SK-N-SH treated with all-trans-retinoic acid at 6 μM for 48 hours (cell line): Measurements from ENCODE around the gene C17orf113.
A peak's percentile ranks its signal among the peaks of the same experiment; 100 is the strongest.
"Not testable (repeated sequence)": the region's sequence is repeated elsewhere in the genome, so short reads cannot be mapped to it uniquely, and the experiment has no call there.

Experiments used
- ATAC-seq: fragments of 200-7000 bp; cut with Tn5 transposase; 3 replicates; pipeline ENCODE4 v1.9.1; 2020; ENCODE audit warnings: mild to moderate bottlenecking, moderate library complexity
- ARNTL ChIP-seq: fragments of 450-650 bp; formaldehyde crosslinking; IDR thresholded peaks from 2 replicates; pipeline ENCODE4 v1.5.0; 2020; ENCODE audit warnings: low read depth, mild to moderate bottlenecking, moderate library complexity, borderline replicate concordance
- BACH2 ChIP-seq: fragments of 250-450 bp; sonication (Bioruptor Pico); IDR thresholded peaks from 2 replicates; pipeline ENCODE4 v1.9.0; 2021; ENCODE audit warnings: mild to moderate bottlenecking, borderline replicate concordance
- CSDC2 ChIP-seq: fragments of 250-450 bp; sonication (Bioruptor Pico); IDR thresholded peaks from 2 replicates; pipeline ENCODE4 v1.5.0; 2020; ENCODE audit warnings: mild to moderate bottlenecking, moderate library complexity
- ESRRG ChIP-seq: fragments of 250-450 bp; sonication (Bioruptor Pico); IDR thresholded peaks from 2 replicates; pipeline ENCODE4 v1.6.1; 2021; ENCODE audit warnings: mild to moderate bottlenecking
- ISL1 ChIP-seq: fragments of 250-450 bp; sonication (Bioruptor Pico); IDR thresholded peaks from 2 replicates; pipeline ENCODE4 v2.1.2; 2022; ENCODE audit warnings: mild to moderate bottlenecking, moderate library complexity
- OSR1 ChIP-seq: fragments of 250-450 bp; sonication (Bioruptor Pico); IDR thresholded peaks from 2 replicates; pipeline ENCODE4 v1.8.0; 2022; ENCODE audit warnings: moderate library complexity, mild to moderate bottlenecking, inconsistent platforms
- RARB ChIP-seq: fragments of 250-450 bp; sonication (Bioruptor Pico); IDR thresholded peaks from 2 replicates; pipeline ENCODE4 v1.8.0; 2021; ENCODE audit warnings: mild to moderate bottlenecking, moderate library complexity
- SNAI2 ChIP-seq: fragments of 250-450 bp; sonication (Bioruptor Pico); IDR thresholded peaks from 2 replicates; pipeline ENCODE4 v1.5.0; 2020; ENCODE audit warnings: mild to moderate bottlenecking, moderate library complexity
- ZC3H10 ChIP-seq: fragments of 250-450 bp; sonication (Bioruptor Pico); IDR thresholded peaks from 2 replicates; pipeline ENCODE4 v1.5.1; 2021; ENCODE audit warnings: mild to moderate bottlenecking, moderate library complexity
- ZFP3 ChIP-seq: fragments of 250-450 bp; sonication (Bioruptor Pico); IDR thresholded peaks from 2 replicates; pipeline ENCODE4 v1.5.0; 2020; ENCODE audit warnings: mild to moderate bottlenecking, moderate library complexity
- ZFP30 ChIP-seq: fragments of 450-650 bp; formaldehyde crosslinking; IDR thresholded peaks from 2 replicates; pipeline ENCODE4 v1.5.0; 2022; ENCODE audit warnings: mild to moderate bottlenecking, moderate library complexity
- ZNF565 ChIP-seq: fragments of 450-650 bp; formaldehyde crosslinking; conservative IDR thresholded peaks from 2 replicates; pipeline ENCODE4 v1.5.0; 2020; ENCODE audit warnings: low read depth, mild to moderate bottlenecking, moderate library complexity
- ZNF8 ChIP-seq: fragments of 450-650 bp; formaldehyde crosslinking; IDR thresholded peaks from 2 replicates; pipeline ENCODE4 v1.5.0; 2020; ENCODE audit warnings: mild to moderate bottlenecking, moderate library complexity
- TF ChIP-seq, protein P1 (sequence below): fragments of 250-450 bp; sonication (Bioruptor Pico); IDR thresholded peaks from 2 replicates; pipeline ENCODE4 v1.5.1; 2020; ENCODE audit warnings: low read depth, mild to moderate bottlenecking, moderate library complexity
- TF ChIP-seq, protein P2 (sequence below): fragments of 250-450 bp; sonication (Bioruptor Pico); IDR thresholded peaks from 2 replicates; pipeline ENCODE4 v1.8.0; 2021; ENCODE audit warnings: low read depth, mild to moderate bottlenecking, moderate library complexity, borderline replicate concordance
- TF ChIP-seq, protein P3 (sequence below): fragments of 250-450 bp; sonication (Bioruptor Pico); IDR thresholded peaks from 2 replicates; pipeline ENCODE4 v1.5.0; 2020; ENCODE audit warnings: mild to moderate bottlenecking, moderate library complexity

The C17orf113 gene

DNA sequence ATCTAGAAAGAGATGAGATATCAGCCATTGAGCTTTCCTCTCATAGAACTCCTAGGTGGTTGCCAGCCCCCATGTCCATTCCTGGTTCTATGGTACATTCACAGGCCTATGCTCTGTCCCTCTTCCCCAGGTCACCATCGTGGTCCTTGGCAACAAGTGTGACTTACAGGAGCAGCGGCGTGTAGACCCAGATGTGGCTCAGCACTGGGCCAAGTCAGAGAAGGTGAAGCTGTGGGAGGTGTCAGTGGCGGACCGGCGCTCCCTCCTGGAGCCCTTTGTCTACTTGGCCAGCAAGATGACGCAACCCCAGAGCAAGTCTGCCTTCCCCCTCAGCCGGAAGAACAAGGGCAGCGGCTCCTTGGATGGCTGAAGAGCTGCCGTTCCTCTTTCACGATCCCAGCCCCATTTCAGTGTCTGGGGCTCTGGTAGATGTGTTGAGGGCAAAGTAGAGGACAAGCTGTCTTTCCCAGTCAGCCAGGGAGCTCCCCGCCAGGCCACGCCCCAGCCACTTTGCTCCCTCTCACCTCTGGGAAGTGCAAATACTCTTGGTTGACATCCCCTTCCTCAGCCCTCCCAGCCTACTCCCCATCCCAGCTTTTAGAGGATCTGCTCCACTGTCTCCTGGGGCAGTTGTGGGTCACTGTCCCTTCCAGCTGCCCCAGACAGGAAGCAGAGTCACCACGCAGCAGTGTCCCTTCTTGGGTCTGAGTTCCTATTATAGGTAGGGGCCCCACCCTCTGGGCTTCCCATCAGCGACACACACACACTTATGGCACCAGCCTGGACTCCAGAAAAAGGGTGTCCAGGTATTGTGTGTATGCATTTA lies 26.7 kb downstream of the C17orf113 start (continued):
- TF ChIP-seq, protein P1, sequence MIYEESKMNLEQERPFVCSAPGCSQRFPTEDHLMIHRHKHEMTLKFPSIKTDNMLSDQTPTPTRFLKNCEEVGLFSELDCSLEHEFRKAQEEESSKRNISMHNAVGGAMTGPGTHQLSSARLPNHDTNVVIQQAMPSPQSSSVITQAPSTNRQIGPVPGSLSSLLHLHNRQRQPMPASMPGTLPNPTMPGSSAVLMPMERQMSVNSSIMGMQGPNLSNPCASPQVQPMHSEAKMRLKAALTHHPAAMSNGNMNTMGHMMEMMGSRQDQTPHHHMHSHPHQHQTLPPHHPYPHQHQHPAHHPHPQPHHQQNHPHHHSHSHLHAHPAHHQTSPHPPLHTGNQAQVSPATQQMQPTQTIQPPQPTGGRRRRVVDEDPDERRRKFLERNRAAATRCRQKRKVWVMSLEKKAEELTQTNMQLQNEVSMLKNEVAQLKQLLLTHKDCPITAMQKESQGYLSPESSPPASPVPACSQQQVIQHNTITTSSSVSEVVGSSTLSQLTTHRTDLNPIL (CRISPR knock-in tag): no peak
- no peak for TF ChIP-seq CSDC2 (CRISPR knock-in tag)
- TF ChIP-seq SNAI2: no peak
- TF ChIP-seq BACH2 (CRISPR knock-in tag): no peak
- TF ChIP-seq ARNTL (CRISPR knock-in tag): no peak
- no peak for TF ChIP-seq ESRRG (CRISPR knock-in tag)
- TF ChIP-seq, protein P2, sequence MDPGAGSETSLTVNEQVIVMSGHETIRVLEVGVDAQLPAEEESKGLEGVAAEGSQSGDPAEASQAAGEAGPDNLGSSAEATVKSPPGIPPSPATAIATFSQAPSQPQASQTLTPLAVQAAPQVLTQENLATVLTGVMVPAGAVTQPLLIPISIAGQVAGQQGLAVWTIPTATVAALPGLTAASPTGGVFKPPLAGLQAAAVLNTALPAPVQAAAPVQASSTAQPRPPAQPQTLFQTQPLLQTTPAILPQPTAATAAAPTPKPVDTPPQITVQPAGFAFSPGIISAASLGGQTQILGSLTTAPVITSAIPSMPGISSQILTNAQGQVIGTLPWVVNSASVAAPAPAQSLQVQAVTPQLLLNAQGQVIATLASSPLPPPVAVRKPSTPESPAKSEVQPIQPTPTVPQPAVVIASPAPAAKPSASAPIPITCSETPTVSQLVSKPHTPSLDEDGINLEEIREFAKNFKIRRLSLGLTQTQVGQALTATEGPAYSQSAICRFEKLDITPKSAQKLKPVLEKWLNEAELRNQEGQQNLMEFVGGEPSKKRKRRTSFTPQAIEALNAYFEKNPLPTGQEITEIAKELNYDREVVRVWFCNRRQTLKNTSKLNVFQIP: no peak
- TF ChIP-seq ZFP30: no peak
- no peak for TF ChIP-seq ISL1 (CRISPR knock-in tag)
- TF ChIP-seq ZFP3 (CRISPR knock-in tag): no peak

DNA sequence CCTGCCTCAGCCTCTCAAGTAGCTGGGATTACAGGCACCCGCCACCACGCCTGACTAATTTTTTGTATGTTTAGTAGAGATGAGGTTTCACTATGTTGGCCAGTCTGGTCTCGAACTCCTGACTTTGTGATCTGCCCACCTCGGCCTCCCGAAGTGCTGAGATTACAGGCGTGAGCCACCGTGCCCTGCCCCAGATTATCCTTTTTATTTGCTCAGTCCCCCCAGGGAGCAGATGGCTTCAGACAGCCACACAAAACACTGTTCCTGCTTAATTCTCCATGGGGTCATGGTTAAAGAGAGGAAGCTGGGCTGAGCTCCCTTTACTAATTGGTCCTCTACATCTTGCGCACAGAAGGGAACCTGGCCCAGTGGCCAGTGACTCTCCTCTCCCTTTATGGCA lies 29.6 kb downstream of the C17orf113 start:
- ATAC-seq: not testable (repeated sequence)

DNA sequence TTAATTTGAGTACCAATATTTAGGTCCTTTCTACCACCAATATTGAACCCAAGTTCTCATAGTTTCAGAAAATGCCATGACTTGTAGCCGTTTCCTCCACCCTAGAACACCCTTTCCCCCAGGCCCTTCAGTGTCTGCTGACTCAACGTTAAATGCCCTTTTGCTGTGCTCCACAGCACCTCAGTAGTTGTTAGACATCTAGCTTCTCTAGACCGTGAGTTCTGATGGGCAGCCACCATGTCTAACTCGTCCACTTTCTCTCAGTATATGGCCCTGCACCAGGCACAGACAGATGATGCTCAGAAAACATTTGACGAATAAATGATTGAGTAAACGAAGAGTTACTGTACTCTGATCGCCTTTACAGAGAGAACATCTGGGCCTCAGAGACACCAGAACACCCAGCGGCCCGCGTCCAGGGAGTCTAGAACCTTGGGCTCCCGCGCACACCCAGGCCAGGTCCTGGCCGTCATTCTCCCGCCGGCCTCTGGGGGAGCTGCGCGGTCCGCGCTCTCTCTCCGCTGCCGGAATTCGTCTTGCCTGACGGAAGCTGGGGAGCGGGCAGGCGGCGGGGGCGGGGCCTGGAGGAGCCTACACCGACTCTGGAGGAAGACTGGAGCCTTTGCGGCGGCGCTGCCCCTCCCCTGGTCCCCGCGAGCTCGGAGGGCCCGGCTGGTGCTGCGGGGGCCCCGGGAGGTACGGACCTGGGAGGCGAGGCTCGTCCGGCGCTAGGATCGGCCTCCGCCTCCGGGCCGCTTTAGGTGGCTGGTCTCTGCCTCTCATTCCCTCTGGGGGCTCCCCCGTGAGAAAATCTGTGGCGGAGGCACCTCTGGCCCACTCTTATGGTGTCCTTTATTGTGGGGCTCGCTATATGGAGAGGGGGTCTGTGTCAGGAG lies 30.6 kb downstream of the C17orf113 start, which contains the start of gene NKIRAS2:
Gene NKIRAS2, plus strand, starts transcription at position 582 of the 896 bp plus-strand sequence. CDS start 1,488 bp downstream, outside the sequence.
- no peak for TF ChIP-seq ZC3H10 (CRISPR knock-in tag)
- TF ChIP-seq SNAI2: no peak
- no peak for TF ChIP-seq RARB (CRISPR knock-in tag)
- ATAC-seq: peak; percentile 76

DNA sequence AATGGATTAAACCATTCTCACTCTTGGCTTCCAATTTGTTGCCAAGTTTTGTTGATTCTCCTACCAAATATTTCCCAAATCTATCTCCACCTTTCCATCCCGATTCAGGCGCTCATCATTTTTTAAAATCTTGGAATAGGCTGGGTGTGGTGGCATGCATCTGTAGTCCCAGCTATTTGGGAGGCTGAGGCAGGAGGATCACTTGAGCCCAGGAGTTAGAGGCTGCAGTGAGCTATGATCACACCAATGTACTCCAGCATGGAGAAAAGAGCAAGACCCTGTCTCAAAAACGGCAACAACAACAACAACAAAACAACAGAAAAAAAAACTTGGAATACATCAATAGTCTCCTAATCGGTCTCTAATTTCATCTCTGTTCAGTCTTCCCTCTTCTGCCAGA lies 31.4 kb downstream of the C17orf113 start:
- ATAC-seq: no peak
- no peak for TF ChIP-seq RARB (CRISPR knock-in tag)
- TF ChIP-seq ISL1 (CRISPR knock-in tag): no peak

DNA sequence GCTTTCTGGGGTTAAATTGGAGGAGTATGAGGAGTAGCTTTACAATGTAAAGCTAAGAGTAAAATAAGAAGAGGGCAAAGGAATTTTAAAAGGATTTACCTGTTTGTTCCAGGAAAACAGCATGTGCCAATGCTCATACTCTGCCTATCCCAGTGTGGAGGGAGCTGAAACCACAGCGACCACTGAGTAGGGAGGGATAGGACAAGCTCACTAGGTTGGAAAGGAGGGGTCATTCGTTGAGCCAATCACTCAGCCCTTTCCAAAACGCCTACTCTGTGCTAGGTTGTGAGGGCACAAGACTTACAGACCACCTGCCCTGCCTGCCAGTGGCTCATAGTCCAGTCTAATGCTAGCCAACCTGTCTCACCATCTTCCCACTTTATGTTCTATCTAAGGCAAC lies 32.1 kb downstream of the C17orf113 start:
- ATAC-seq: no peak
- TF ChIP-seq, protein P1 (CRISPR knock-in tag): no peak
- TF ChIP-seq ZFP30: no peak
- TF ChIP-seq, protein P2: no peak
- TF ChIP-seq, protein P3, sequence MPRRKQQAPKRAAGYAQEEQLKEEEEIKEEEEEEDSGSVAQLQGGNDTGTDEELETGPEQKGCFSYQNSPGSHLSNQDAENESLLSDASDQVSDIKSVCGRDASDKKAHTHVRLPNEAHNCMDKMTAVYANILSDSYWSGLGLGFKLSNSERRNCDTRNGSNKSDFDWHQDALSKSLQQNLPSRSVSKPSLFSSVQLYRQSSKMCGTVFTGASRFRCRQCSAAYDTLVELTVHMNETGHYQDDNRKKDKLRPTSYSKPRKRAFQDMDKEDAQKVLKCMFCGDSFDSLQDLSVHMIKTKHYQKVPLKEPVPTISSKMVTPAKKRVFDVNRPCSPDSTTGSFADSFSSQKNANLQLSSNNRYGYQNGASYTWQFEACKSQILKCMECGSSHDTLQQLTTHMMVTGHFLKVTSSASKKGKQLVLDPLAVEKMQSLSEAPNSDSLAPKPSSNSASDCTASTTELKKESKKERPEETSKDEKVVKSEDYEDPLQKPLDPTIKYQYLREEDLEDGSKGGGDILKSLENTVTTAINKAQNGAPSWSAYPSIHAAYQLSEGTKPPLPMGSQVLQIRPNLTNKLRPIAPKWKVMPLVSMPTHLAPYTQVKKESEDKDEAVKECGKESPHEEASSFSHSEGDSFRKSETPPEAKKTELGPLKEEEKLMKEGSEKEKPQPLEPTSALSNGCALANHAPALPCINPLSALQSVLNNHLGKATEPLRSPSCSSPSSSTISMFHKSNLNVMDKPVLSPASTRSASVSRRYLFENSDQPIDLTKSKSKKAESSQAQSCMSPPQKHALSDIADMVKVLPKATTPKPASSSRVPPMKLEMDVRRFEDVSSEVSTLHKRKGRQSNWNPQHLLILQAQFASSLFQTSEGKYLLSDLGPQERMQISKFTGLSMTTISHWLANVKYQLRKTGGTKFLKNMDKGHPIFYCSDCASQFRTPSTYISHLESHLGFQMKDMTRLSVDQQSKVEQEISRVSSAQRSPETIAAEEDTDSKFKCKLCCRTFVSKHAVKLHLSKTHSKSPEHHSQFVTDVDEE (CRISPR knock-in tag): no peak
- no peak for TF ChIP-seq ZFP3 (CRISPR knock-in tag)
- TF ChIP-seq SNAI2: no peak
- no peak for TF ChIP-seq ARNTL (CRISPR knock-in tag)
- no peak for TF ChIP-seq ISL1 (CRISPR knock-in tag)
- no peak for TF ChIP-seq ZNF565
- TF ChIP-seq ZNF8 (CRISPR knock-in tag): no peak
- TF ChIP-seq OSR1 (CRISPR knock-in tag): no peak
- TF ChIP-seq BACH2 (CRISPR knock-in tag): no peak
